ENCODE results near the gene DNAJC15. TPM values are rescaled to one million over a fixed set of nuclear protein-coding genes. Genes with fewer than 3 reads are reported as not detected.

The DNAJC15 gene
- polyA plus RNA-seq, 1 donor from 2014 or later, result 36.7 TPM

- Mint-ChIP-seq H3K4me1 (no peaks in the 10 kb centered on the region), H3K36me3 (no peaks in the 10 kb centered on the region), H3K27me3 (peaks cover 10% of the 10 kb centered on the region), H3K9me3 (no peaks in the 10 kb centered on the region), H3K4me3 (no peak overlapping the region), H3K27ac (no peak overlapping the region)
These were observed 120.2 kb downstream of the DNAJC15 start for GRCh38 chr13:43143591-43143990.

- no peaks in the 10 kb centered on the region for H3K36me3 Mint-ChIP-seq
- no peak overlapping the region for H3K4me3 Mint-ChIP-seq
- no peaks in the 10 kb centered on the region for H3K9me3 Mint-ChIP-seq
- H3K27ac Mint-ChIP-seq, result no peak overlapping the region
- H3K27me3 Mint-ChIP-seq, result peaks cover 10% of the 10 kb centered on the region
- H3K4me1 Mint-ChIP-seq, result no peaks in the 10 kb centered on the region
These were observed 122.3 kb downstream of the DNAJC15 start for GRCh38 chr13:43145534-43146196.

GRCh38 chr13:43146400-43146799 is 123.0 kb downstream of the DNAJC15 start:
- Mint-ChIP-seq H3K9me3 (no peaks in the 10 kb centered on the region), H3K4me1 (no peaks in the 10 kb centered on the region), H3K27me3 (peaks cover 10% of the 10 kb centered on the region), H3K4me3 (no peak overlapping the region), H3K36me3 (no peaks in the 10 kb centered on the region), H3K27ac (no peak overlapping the region)

GRCh38 chr13:43150369-43151207 is 127.2 kb downstream of the DNAJC15 start:
- Mint-ChIP-seq H3K4me3 (no peak overlapping the region), H3K9me3 (no peaks in the 10 kb centered on the region), H3K4me1 (peaks cover 0 to 2% (median 0%) of the 10 kb centered on the region in 3 donors)

GRCh38 chr13:43153436-43154090 is 130.2 kb downstream of the DNAJC15 start:
- Mint-ChIP-seq H3K36me3 (peaks cover 2% of the 10 kb centered on the region), H3K27me3 (peaks cover 6% of the 10 kb centered on the region), H3K4me3 (no peak overlapping the region), H3K9me3 (no peaks in the 10 kb centered on the region), H3K27ac (no peak overlapping the region), H3K4me1 (peaks cover 0 to 2% (median 0%) of the 10 kb centered on the region in 3 donors)

More at GRCh38 chr13:43150369-43151207, 127.2 kb downstream of the DNAJC15 start:
- H3K27ac Mint-ChIP-seq, result no peak overlapping the region
- peaks cover 2% of the 10 kb centered on the region for H3K36me3 Mint-ChIP-seq
- peaks cover 6% of the 10 kb centered on the region for H3K27me3 Mint-ChIP-seq

- Mint-ChIP-seq H3K4me1 (peaks cover 0 to 2% (median 0%) of the 10 kb centered on the region in 3 donors), H3K27ac (no peak overlapping the region), H3K36me3 (peaks cover 2% of the 10 kb centered on the region), H3K4me3 (no peak overlapping the region), H3K27me3 (peaks cover 6% of the 10 kb centered on the region), H3K9me3 (no peaks in the 10 kb centered on the region)
These were observed 130.8 kb downstream of the DNAJC15 start for GRCh38 chr13:43154156-43154651.

- no peak overlapping the region for H3K4me3 Mint-ChIP-seq
- peaks cover 0 to 2% (median 0%) of the 10 kb centered on the region in 3 donors for H3K4me1 Mint-ChIP-seq
- no peak overlapping the region for H3K27ac Mint-ChIP-seq
- no peaks in the 10 kb centered on the region for H3K9me3 Mint-ChIP-seq
- peaks cover 7% of the 10 kb centered on the region for H3K27me3 Mint-ChIP-seq
- H3K36me3 Mint-ChIP-seq, result peaks cover 2% of the 10 kb centered on the region
These were observed 131.5 kb downstream of the DNAJC15 start for GRCh38 chr13:43154839-43155238.

- no peak overlapping the region for H3K4me3 Mint-ChIP-seq
- H3K27me3 Mint-ChIP-seq, result peaks cover 7% of the 10 kb centered on the region
- H3K36me3 Mint-ChIP-seq, result peaks cover 2% of the 10 kb centered on the region
- H3K27ac Mint-ChIP-seq, result no peak overlapping the region
- H3K9me3 Mint-ChIP-seq, result no peaks in the 10 kb centered on the region
- H3K4me1 Mint-ChIP-seq, result no peaks in the 10 kb centered on the region
These were observed 133.5 kb downstream of the DNAJC15 start for GRCh38 chr13:43156916-43157315.

- Mint-ChIP-seq H3K27ac (no peak overlapping the region), H3K4me3 (no peak overlapping the region), H3K4me1 (no peaks in the 10 kb centered on the region), H3K27me3 (peaks cover 7% of the 10 kb centered on the region), H3K9me3 (no peaks in the 10 kb centered on the region), H3K36me3 (peaks cover 2% of the 10 kb centered on the region)
These were observed 134.4 kb downstream of the DNAJC15 start for GRCh38 chr13:43157796-43158195.

GRCh38 chr13:43158516-43158915 is 135.1 kb downstream of the DNAJC15 start:
- Mint-ChIP-seq H3K4me3 (no peak overlapping the region), H3K27me3 (peaks cover 7% of the 10 kb centered on the region), H3K27ac (no peak overlapping the region), H3K36me3 (peaks cover 2% of the 10 kb centered on the region), H3K4me1 (no peaks in the 10 kb centered on the region), H3K9me3 (peaks cover 0 to 3% (median 0%) of the 10 kb centered on the region in 3 donors)

- no peak overlapping the region for H3K4me3 Mint-ChIP-seq
- H3K4me1 Mint-ChIP-seq, result no peaks in the 10 kb centered on the region
- H3K36me3 Mint-ChIP-seq, result peaks cover 2% of the 10 kb centered on the region
- H3K27ac Mint-ChIP-seq, result no peak overlapping the region
- H3K27me3 Mint-ChIP-seq, result peaks cover 7% of the 10 kb centered on the region
- H3K9me3 Mint-ChIP-seq, result peaks cover 0 to 5% (median 0%) of the 10 kb centered on the region in 3 donors
These were observed 135.7 kb downstream of the DNAJC15 start for GRCh38 chr13:43159026-43159461.

Other genes with a start within 250 kb of the DNAJC15 start
- not detected for gene FAM216B, start 242.0 kb upstream of the DNAJC15 start, polyA plus RNA-seq
- gene EPSTI1, start 31.3 kb upstream of the DNAJC15 start, polyA plus RNA-seq, result 30.1 TPM